ENCODE measurements around the gene NHEJ1.

NHEJ1 gene, protein sequence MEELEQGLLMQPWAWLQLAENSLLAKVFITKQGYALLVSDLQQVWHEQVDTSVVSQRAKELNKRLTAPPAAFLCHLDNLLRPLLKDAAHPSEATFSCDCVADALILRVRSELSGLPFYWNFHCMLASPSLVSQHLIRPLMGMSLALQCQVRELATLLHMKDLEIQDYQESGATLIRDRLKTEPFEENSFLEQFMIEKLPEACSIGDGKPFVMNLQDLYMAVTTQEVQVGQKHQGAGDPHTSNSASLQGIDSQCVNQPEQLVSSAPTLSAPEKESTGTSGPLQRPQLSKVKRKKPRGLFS

DNA sequence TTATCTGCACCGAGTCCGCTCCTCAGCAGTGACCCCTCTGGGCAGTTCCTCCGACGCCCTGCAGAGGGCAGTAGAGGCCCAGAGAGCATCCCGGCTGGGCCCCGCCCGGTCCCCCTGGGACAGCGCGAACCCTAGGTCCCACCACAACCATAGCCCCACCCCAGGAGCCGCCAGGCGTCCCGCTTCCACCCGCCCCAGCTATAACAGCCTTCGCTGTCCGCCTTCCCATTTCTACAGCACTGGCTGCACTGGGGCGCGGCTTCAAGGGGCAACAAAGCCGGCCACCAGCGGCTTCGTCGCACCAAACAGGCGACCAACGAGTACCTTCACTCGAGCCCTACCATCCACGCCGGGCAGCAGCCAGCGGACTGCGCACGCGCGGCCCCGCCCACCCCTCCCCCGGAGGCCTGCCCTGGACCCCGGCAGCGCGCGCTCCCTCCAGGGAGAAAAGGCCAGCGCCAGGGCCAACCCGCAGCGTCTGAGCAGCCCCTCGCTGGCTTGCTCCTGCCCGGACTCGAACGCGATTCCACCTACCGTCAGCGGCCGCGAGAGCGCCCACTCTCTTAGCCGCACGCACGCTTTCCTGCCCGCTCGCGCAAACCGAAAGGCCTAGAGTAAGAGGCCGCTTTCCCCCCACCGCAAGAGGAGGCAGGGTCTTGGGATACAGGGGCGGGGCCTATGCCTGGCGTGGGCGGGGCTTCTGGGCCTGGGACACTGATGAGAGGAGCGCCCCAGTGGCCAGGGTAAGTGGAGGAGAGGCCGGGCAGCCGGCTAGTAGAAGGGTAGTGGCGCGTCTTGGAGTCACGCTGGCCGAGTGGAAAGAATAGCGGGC is at the start of gene NHEJ1:
TSS of gene NHEJ1 (minus strand) at position 630 of the 832 bp plus-strand sequence. CDS start 2,453 bp downstream, outside the sequence.
- no peak for TF ChIP-seq GATA3 (IDR thresholded peaks at IDR 0.05; ENCODE audit: low read depth, low read length)
- TF ChIP-seq GATA2 (IDR thresholded peaks at IDR 0.05; ENCODE audit: low read depth, low read length): no peak

DNA sequence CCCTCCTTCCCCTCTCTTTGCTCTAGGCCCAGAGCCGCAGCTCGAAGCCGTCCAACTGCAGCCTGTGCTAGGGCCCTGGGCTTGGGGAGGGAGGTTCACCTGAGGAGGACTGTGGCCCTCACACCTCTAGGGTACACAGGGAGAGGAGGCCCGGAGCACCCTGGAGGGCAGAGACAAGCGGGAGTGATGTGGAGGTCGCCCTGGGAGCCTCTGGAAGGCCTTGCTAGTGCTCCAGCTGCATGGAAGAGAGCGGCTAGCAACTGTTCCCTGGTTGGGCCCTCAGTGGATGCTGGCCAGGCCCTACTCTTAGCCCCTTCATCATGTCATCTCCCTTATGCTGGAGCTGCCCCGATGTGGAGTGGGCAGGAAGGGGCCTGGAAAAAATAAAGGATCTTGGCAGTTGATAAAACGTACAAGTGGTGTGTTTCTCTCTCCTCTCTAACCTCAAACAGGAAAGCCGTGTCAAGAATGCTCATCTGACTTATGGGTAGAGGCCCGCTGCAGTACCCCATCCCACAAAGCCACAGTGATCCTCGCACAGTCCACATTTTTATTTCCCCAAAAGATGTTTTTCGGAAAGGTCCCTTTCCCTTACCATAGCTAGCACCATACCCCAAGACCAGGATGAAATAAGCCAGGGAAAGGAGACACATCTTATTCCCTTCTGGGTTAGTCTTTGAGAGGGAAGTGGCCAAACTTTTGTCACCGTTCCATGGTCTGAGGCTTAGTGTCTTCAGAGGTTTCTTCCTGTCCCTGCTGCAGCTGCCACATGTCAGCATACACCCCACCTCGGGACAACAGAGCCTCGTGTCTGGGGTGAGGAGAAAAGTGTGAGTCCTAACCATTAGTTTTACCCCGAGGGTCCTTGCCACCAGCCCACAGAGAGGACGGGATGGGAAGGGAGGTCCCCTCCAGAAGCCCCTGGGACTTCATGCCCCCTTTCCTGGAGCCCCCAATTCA is 48.9 kb upstream of the NHEJ1 start:
- no peak for TF ChIP-seq GATA2 (IDR thresholded peaks at IDR 0.05; ENCODE audit: low read depth, low read length)
- no peak for TF ChIP-seq GATA3 (IDR thresholded peaks at IDR 0.05; ENCODE audit: low read depth, low read length)

DNA sequence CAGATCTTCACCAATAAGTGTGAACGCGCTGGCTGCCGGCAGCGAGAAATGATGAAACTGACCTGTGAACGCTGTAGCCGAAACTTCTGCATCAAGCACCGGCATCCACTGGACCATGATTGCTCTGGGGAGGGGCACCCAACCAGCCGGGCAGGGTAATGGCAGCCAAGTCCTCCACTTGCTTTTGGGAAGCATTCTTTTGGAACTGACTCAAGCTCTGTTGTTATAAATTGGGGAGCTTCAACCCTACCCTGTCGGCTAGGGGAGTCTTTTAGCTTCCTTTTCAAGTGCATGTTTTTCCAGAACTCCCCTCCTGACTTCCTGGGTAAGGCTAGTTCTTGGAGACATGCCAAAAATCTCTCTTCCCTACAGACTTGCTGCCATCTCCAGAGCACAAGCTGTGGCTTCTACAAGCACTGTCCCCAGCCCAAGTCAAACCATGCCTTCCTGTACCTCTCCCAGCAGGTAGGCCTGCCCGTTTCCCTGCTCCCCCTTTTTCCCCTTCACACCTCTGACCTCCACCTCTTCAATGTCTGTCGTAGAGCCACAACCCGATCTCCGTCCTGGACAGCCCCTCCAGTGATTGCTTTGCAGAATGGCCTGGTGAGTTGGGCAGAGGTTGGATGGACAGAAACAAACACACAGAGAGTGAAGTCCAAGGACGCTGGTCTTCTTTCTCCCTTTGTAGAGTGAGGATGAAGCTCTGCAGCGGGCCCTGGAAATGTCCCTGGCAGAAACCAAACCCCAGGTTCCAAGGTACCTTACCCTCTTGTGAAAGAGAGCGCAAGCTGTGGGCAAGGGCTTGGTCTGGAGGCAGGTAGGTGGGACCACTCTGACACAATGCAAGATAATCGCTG is 47.5 kb upstream of the NHEJ1 start:
- no peak for TF ChIP-seq GATA3 (IDR thresholded peaks at IDR 0.05; ENCODE audit: low read depth, low read length)
- TF ChIP-seq GATA2 (IDR thresholded peaks at IDR 0.05; ENCODE audit: low read depth, low read length): no peak

DNA sequence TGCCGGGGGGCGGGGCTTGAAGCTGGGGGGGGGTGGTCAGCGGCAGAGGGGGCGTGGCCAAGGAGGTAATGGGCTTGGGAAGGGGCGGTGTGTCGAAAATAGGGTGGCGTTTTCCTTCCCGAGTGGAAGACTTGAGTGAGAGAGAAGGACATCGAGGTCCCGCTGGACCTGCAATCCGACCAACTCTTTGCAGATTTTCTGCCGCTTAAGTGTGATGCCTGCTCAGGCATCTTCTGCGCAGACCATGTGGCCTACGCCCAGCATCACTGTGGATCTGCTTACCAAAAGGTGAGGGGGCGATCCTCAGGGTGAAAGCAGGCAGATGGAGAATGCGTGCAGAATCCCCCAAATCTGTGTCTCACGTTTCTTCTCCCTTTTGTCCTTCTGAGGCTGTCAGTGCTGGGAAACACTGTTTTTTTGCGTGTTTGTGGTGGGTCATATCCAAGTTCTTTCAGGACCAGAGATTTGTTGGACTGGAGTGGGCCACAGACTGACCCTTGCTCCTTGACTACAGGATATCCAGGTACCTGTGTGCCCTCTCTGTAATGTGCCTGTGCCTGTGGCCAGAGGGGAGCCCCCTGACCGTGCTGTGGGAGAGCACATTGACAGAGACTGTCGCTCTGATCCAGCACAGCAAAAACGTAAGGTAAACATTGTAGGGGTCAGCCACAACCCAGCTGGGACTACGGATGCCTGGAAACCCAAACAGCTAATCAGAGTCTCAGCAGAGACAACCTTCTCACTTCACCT is 46.7 kb upstream of the NHEJ1 start:
- TF ChIP-seq GATA3 (IDR thresholded peaks at IDR 0.05; ENCODE audit: low read depth, low read length) (no peak), GATA2 (IDR thresholded peaks at IDR 0.05; ENCODE audit: low read depth, low read length) (no peak)

DNA sequence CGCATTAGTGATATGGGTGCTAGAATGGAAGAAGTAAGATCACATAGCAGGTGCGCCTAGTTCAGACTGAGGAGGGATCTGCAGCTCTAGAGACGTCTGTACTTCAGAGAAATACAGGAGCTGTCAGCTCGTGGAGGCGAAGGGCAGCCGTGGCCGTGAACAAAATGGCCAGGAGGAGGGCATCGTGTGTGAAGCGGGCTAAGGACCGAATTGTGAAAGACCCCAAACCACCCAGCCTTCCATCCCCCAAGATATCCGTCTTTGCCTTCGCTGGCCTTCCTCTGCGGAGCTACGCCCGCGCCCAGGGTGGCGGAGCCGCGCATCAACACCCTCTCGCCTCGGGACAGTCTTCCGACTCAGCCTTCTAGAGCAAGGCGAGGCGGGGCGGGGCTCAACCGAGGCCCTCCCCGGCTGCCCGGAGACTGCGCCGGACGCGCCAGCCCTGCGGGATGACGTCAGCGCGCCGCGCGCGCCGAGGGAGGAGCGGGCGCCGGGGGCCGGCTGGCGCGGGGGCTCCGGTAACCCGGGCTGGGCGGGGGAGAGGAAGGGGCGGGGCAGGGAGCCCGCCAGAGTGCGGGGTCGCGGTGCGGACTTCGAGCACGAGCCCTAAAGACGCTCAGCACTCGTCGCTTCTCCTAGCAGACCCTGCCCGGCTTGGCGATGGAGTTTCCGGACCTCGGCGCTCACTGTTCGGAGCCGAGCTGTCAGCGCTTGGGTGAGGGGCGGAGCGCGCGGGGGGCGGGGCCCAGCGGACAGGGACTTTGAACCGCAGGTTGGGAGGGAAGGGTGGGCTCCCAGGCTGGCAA is 45.9 kb upstream of the NHEJ1 start, which contains the start of gene ZFAND2B:
TSS of gene ZFAND2B (plus strand) at position 455 of the 806 bp plus-strand sequence. CDS start at position 661, 206 bp downstream.
- TF ChIP-seq GATA2 (IDR thresholded peaks at IDR 0.05; ENCODE audit: low read depth, low read length) (no peak), GATA3 (IDR thresholded peaks at IDR 0.05; ENCODE audit: low read depth, low read length) (no peak)

DNA sequence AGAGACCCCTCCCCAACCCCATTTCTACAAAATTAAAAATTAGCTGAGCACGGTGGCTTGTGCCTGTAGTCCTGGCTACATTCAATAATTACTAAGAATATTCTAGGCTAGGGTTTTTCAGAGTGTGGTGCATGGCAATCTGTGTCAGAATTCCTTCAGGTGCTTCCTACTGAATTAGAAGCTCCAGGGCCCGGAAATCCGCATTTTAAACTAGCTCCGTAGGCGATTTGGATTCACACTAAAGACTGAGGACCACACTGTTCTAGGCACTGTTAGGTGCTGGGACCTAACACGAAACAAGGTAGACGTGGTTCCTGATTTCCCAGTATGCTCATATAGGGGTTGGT is 45.3 kb upstream of the NHEJ1 start:
- no peak for TF ChIP-seq GATA3 (IDR thresholded peaks at IDR 0.05; ENCODE audit: low read depth, low read length)

DNA sequence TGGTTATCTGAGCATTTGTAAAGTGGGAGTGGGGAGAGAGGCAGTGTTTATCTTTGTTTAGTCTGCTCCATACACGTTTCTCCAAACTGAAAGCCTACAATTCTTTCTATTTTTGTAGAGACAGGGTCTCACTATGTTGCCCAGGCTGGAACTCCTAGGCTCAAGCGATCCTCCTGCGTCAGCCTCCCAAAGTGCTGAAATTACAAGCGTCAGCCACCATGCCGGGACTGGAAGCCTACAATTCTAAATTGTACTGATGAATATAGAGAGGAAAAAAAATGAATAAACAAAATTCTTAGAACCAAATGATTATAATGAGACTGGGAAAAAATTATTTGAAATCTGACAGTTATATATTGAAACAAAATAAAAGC is 44.5 kb upstream of the NHEJ1 start:
- TF ChIP-seq GATA3 (IDR thresholded peaks at IDR 0.05; ENCODE audit: low read depth, low read length) (no peak), GATA2 (IDR thresholded peaks at IDR 0.05; ENCODE audit: low read depth, low read length) (no peak)

DNA sequence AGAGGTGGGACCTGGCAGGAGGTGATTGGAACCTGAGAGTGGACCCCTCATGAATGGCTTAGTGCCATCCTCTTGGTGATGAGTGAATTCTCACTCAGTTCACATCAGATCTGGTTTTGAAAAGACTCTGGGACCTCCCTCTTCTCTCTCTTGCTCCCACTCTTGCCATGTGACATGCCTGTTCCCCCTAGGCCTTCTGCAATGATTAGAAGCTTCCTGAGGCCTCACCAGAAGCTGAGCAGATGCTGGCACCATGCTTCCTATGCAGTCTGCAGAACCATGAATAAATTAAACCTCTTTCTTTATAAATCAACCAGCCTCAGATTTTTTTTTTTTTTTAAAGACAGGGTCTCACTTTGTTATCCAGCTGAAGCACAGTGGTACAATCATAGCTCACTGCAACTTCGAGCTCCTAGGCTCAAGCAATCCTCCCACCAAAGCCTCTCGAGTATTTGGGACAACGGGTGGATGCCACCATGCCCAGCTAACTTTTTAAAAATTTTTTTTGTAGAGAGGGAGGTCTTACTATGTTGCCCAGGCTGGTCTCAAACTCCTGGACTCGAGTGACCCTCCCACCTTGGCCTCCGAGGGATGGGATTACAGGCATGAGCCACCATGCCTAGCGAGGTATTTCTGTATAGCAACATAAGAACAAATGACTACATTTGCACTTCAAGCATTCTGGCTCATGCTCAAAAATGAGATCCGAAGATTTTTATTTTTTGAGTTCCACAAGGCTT is 44.0 kb upstream of the NHEJ1 start:
- TF ChIP-seq GATA3 (IDR thresholded peaks at IDR 0.05; ENCODE audit: low read depth, low read length) (no peak), GATA2 (IDR thresholded peaks at IDR 0.05; ENCODE audit: low read depth, low read length) (no peak)

DNA sequence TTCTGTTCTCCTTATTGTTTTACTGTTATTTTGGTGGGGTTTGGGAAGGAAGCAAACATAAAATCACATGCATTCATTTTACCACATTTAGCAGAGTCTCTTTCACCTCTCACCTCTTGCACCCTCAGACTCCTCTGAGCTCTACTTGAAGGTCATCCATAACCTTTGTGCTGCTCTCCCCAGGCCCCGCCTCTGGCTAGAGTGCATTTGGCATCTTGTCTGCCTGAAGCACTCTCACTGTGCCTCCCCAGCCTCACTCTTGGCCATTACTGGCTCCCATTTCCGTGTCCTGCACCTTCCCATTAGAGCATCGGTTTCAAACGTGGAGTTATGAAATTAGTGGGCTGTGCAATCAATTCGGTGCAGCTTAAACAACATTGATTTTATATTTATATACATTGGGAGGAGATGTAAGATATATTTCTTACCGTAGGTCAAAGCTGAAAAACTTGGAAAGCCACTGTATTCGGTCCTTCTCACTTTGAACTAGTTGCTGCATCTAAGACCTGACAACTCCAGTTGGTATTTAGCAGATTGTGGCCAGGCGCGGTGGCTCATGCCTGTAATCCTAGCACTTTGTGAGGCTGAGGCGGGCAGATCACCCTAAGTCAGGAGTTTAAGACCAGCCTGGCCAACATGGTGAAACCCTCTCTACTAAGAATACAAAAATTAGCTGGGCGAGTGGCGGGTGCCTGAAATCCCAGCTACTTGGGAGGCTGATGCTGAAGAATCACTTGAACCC is 39.0 kb upstream of the NHEJ1 start:
- TF ChIP-seq GATA3 (IDR thresholded peaks at IDR 0.05; ENCODE audit: low read depth, low read length) (no peak), GATA2 (IDR thresholded peaks at IDR 0.05; ENCODE audit: low read depth, low read length) (no peak)

DNA sequence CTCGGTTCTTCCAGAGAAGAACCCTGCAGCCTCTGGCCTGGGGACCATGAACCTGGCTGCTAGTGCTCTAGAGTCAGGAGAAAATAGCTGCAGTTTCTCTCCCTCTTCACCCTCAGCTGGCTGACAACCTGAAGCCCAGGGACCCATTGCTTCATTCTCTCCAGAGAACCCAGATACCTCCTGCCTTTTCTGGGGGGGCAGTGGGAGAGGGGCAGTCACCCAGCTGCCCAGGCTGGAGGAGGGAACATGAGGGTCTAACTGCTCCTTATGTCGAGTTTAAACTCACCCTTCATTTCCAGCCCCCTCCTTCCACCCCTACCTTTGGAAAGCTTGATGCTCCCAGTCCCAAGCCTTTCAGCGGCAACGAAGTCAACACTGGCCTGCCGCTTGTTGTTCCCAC is 38.4 kb upstream of the NHEJ1 start:
- TF ChIP-seq GATA3 (IDR thresholded peaks at IDR 0.05; ENCODE audit: low read depth, low read length) (no peak), GATA2 (IDR thresholded peaks at IDR 0.05; ENCODE audit: low read depth, low read length) (no peak)

DNA sequence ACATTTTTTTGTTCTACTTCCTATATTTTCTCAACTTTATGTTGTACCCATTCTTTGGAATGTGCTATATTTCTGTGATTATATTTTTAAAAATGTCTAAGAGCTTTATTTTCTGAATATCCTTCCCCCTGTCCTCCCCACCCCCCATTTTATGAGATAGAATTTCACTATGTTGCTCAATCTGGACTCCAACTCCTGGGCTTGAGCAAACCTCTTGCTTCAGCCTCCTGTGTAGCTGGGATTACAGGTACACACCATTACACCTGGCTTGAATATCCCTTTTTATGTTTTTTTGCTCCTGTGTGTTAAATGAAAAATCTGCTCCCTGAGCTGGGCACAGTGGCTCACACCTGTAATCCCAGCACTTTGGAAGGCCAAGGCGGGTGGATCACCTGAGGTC is 36.8 kb upstream of the NHEJ1 start:
- TF ChIP-seq GATA3 (IDR thresholded peaks at IDR 0.05; ENCODE audit: low read depth, low read length) (no peak), GATA2 (IDR thresholded peaks at IDR 0.05; ENCODE audit: low read depth, low read length) (no peak)

All from SH-SY5Y (cell line).